ENCODE results near the gene FTCD.

FTCD gene

DNA sequence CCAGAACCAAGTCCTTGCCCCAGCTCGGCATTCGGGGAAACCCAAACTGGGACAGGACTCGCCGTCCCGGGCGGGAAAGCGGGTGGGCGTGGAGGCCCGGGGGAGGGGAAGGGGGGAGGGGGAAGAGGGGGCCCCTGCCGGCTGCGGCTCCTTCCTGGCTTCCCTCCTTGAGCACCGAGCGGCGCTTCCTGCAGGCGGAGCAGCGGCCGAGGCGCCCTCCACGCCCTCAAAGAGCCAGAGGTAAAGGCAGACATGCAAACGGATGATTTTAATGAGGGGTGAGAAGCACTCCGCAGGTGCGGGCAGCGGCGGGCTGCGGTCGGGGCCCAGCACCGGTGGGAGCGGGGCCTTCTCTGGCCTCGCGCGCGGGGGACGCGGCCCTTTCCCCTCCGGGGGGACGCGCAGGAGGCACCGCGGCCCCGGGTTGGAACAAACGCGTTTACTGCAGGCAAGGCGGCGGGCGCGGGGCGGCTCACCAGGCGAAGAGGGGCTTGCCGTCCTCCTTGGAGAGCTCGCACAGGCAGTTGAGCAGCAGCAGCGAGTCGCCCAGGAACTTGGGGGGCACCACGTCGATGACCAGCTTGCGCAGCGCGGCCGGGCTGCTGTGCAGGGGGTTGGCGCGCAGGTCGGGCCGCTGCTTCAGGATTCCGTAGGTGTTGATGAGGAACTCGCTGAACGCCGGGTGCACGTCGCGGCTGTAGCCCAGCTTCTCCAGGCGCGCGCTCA, 5.7 kb upstream of the FTCD start:
- no peak for DNase-seq (ENCODE audit: low read depth, low spot score)
- CTCF ChIA-PET: interaction anchor here (0.8 to 3.1 kb wide), 3 partner anchors 14 to 18 kb away, joined by 3 to 21 read pairs (median 4); no protein-coding TSS in a partner anchor
- no peak for TF ChIP-seq CTCF (IDR thresholded peaks at IDR 0.05; ENCODE audit: insufficient read depth, low read length, missing control alignments)
- H3K4me3 ChIP-seq (ENCODE audit: low read depth, low read length): peak overlapping the region; percentile 3; the same call in 1 of the 2 replicates
- POLR2A ChIA-PET: no interaction called here

GRCh38 chr21:46160657-46160906, 5.2 kb upstream of the FTCD start:
- CTCF ChIA-PET: interaction anchor here (3.1 kb wide), 1 partner anchor 18 kb away, joined by 21 read pairs; no protein-coding TSS in a partner anchor
- TF ChIP-seq CTCF (IDR thresholded peaks at IDR 0.05; ENCODE audit: insufficient read depth, low read length, missing control alignments): no peak

DNA sequence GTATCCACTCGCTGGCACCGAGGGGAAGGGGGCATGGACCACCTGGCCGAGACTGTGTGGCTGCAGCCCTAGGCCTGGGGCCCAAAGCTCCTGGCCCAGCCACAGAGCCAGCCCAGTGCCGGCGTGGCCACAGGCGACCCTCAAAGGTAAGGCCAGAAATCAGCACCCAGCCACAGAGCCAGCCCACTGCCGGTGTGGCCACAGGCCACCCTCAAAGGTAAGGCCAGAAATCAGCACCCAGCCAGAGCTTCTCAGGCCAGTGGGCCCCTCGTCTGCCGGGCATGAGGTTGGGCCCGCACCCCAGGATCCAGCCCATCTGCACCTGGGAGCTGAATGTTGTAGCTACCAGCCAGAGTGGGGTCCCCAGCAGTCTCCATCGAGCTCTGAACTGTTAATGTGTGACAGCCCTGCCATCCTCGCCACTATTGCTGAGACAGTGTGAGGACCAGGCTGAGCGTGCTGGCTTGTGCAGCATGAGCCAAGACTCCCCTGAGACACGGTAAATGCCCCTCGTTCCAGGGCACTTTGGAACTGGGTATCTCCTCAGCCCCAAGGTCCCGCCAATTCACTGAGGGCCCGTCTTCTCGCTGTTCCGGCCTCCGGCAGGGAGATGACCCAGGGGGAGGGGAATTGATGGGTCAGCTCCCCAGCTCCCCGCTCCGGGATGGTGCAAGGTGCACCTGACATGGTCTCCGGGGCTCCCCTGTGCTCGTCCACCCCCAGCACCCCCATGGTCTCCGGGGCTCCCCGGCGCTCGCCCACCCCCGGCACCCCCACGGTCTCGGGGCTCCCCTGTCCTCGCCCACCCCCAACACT, 4.7 kb upstream of the FTCD start:
- H3K4me3 ChIP-seq (ENCODE audit: low read depth, low read length): no peak overlapping the region
- ChIA-PET CTCF (interaction anchor here (3.1 kb wide), 1 partner anchor 17 kb away, joined by 21 read pairs; no protein-coding TSS in a partner anchor), POLR2A (no interaction called here)
- no peak for DNase-seq (ENCODE audit: low read depth, low spot score)
- no peak for TF ChIP-seq CTCF (IDR thresholded peaks at IDR 0.05; ENCODE audit: insufficient read depth, low read length, missing control alignments)

More at GRCh38 chr21:46160657-46160906, 5.2 kb upstream of the FTCD start:
- DNase-seq (ENCODE audit: low read depth, low spot score): no peak
- H3K4me3 ChIP-seq (ENCODE audit: low read depth, low read length): no peak overlapping the region
- POLR2A ChIA-PET: no interaction called here

- CTCF ChIA-PET: interaction anchor here (1.1 to 3.1 kb wide), 2 partner anchors 16 to 91 kb away, joined by 3 to 21 read pairs; no protein-coding TSS in a partner anchor
- H3K4me3 ChIP-seq (ENCODE audit: low read depth, low read length): no peak overlapping the region
- POLR2A ChIA-PET: no interaction called here
- no peak for DNase-seq (ENCODE audit: low read depth, low spot score)
- TF ChIP-seq CTCF (IDR thresholded peaks at IDR 0.05; ENCODE audit: insufficient read depth, low read length, missing control alignments): no peak
These were observed 4.0 kb upstream of the FTCD start for GRCh38 chr21:46159390-46159789.

GRCh38 chr21:46158666-46159300, 3.4 kb upstream of the FTCD start:
- no peak for TF ChIP-seq CTCF (IDR thresholded peaks at IDR 0.05; ENCODE audit: insufficient read depth, low read length, missing control alignments)
- POLR2A ChIA-PET: no interaction called here
- no peak overlapping the region for H3K4me3 ChIP-seq (ENCODE audit: low read depth, low read length)
- DNase-seq (ENCODE audit: low read depth, low spot score): no peak
- CTCF ChIA-PET: interaction anchor here (1.1 to 3.1 kb wide), 3 partner anchors 9 to 92 kb away, joined by 3 to 21 read pairs (median 4); no protein-coding TSS in a partner anchor
